GM18502 (cell line): ENCODE results near the gene ANKRD34C.

Experiments used
- ATAC-seq: cut with Tn5 transposase; IDR thresholded peaks from one replicate; pipeline ENCODE4 v1.9.1; 2021; ENCODE audit warnings: mild to moderate bottlenecking; ENCODE audit not compliant: unreplicated experiment, poor library complexity

The ANKRD34C gene

GRCh38 chr15:79282371-79283251, at the start of gene ANKRD34C:
TSS of gene ANKRD34C (plus strand) at chr15:79282722. CDS start at chr15:79293285, 10,563 bp downstream.
- no peak for ATAC-seq

- no peak for ATAC-seq
Observed at GRCh38 chr15:79233236-79233635, 49.3 kb upstream of the ANKRD34C start.

GRCh38 chr15:79240036-79240435, 42.5 kb upstream of the ANKRD34C start:
- no peak for ATAC-seq

GRCh38 chr15:79243723-79244122, 38.8 kb upstream of the ANKRD34C start:
- ATAC-seq, result no peak

- ATAC-seq, result no peak
Observed at GRCh38 chr15:79244876-79245275, 37.6 kb upstream of the ANKRD34C start.

- no peak for ATAC-seq
Observed at GRCh38 chr15:79248183-79248582, 34.3 kb upstream of the ANKRD34C start.

GRCh38 chr15:79257454-79257853, 25.1 kb upstream of the ANKRD34C start:
- ATAC-seq, result no peak

- ATAC-seq, result no peak
Observed at GRCh38 chr15:79261836-79262235, 20.7 kb upstream of the ANKRD34C start.

GRCh38 chr15:79265167-79265566, 17.4 kb upstream of the ANKRD34C start:
- no peak for ATAC-seq

GRCh38 chr15:79265987-79266579, 16.4 kb upstream of the ANKRD34C start:
- no peak for ATAC-seq

GRCh38 chr15:79283252-79284048, 928 bp downstream of the ANKRD34C start:
- no peak for ATAC-seq

GRCh38 chr15:79290642-79291275, 8.2 kb downstream of the ANKRD34C start:
- no peak for ATAC-seq

GRCh38 chr15:79292011-79292410, 9.5 kb downstream of the ANKRD34C start:
- ATAC-seq, result no peak

GRCh38 chr15:79294075-79294474, 11.6 kb downstream of the ANKRD34C start:
- ATAC-seq, result no peak

- ATAC-seq, result no peak
Observed at GRCh38 chr15:79296583-79296982, 14.1 kb downstream of the ANKRD34C start.

- no peak for ATAC-seq
Observed at GRCh38 chr15:79299126-79299840, 16.8 kb downstream of the ANKRD34C start.

GRCh38 chr15:79299841-79300235, 17.3 kb downstream of the ANKRD34C start:
- ATAC-seq, result no peak

- no peak for ATAC-seq
Observed at GRCh38 chr15:79307251-79307650, 24.7 kb downstream of the ANKRD34C start.

- no peak for ATAC-seq
Observed at GRCh38 chr15:79308874-79309273, 26.4 kb downstream of the ANKRD34C start.

- peak; percentile 32 for ATAC-seq
Observed at GRCh38 chr15:79310612-79310984, 28.1 kb downstream of the ANKRD34C start.
